Thyroid gland (tissue), 4 donors: ENCODE results near the gene SPTBN4. TPM values are rescaled to one million over a fixed set of nuclear protein-coding genes. Genes with fewer than 3 reads are reported as not detected.
"Not testable (repeated sequence)": the region's sequence is repeated elsewhere in the genome, so short reads cannot be mapped to it uniquely, and the experiment has no call there.

ENCODE experiments used
- DNase-seq, 2 donors: peaks; one replicate each; pipeline ENCODE4 v3.0.0-alpha.2; 2019
- H3K27ac ChIP-seq, 3 donors: fragments of 200-600 bp; sonication (generic); 1 replicate in 2 of 3; 2 replicates in 1 of 3; pipeline ENCODE4 v1.5.1; 2016 to 2019; ENCODE audit warnings: mild to moderate bottlenecking in 1 of 3, moderate library complexity in 1 of 3
- H3K27me3 ChIP-seq: fragments of 200-600 bp; sonication (generic); one replicate; pipeline ENCODE4 v1.5.1; 2019
- H3K36me3 ChIP-seq, 2 donors: fragments of 200-600 bp; sonication (generic); one replicate each; pipeline ENCODE4 v1.5.1; 2016 to 2019
- H3K4me1 ChIP-seq, 2 donors: fragments of 200-600 bp; sonication (generic); one replicate each; pipeline ENCODE4 v1.5.1; 2017 to 2019
- H3K4me3 ChIP-seq, 3 donors: fragments of 200-600 bp; sonication (generic); replicated peaks in 1 of 3; 1 replicate in 2 of 3; 2 replicates in 1 of 3; pipeline ENCODE4 v1.5.1; 2016; ENCODE audit warnings: mild to moderate bottlenecking in 1 of 3
- H3K9me3 ChIP-seq: fragments of 200-600 bp; sonication (generic); one replicate; pipeline ENCODE4 v1.5.1; 2017
- CTCF ChIP-seq, 6 experiments: fragments of 200-600 bp in 3 of 6; fragments of 450-650 bp in 3 of 6; sonication (generic) in 3 of 6; IDR thresholded peaks; one replicate each; pipeline ENCODE4 v1.5.1; 2016 to 2019; ENCODE audit warnings: antibody characterized with exemption in 6 of 6, mild to moderate bottlenecking in 2 of 6, inconsistent platforms in 1 of 6, moderate library complexity in 1 of 6
- POLR2A ChIP-seq, 2 donors: fragments of 450-650 bp; IDR thresholded peaks; one replicate each; pipeline ENCODE4 v1.6.1; 2017; ENCODE audit warnings: antibody characterized with exemption in 2 of 2, mild to moderate bottlenecking in 2 of 2, moderate library complexity in 1 of 2
- WGBS, 2 donors: methylation state at CpG; one replicate each; pipeline ENCODE4 v1.1.5; 2017; 5-methylcytosine and 5-hydroxymethylcytosine counted together
- intact Hi-C: fragments of 100-400 bp; cut with DNase I; formaldehyde crosslinking; loops from one replicate; pipeline ENCODE4 v1.15.1; 2023
- total RNA-seq, 4 donors: library from RNA; depleted of rRNA; stranded (reverse); fragments of >200 nt; gene quantifications; one replicate each; pipeline ENCODE4 v1.2.3, GENCODE V29; 2016

Gene SPTBN4
- total RNA-seq, 4 donors from 2014 or later, result 0.67 to 2.7 (median 1.0) TPM

DNA sequence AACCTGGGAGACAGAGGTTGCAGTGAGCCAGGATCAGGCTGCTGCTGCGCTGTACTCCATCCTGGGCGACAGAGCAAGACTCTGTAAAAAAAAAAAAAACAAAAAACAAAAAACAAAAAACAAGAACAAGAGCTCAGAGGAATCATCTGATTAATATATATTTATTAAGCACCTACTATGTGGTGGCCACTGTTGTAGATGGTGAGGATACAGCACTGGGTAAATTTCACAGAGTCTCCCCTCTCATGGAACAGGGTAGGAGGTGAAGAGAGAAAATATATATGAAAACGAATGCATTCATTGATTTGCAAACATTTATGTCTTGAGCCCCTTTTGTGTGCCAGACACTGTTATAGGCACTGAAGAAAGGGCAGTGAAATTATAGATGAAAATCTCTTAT, 35.1 kb upstream of the SPTBN4 start:
- Histone ChIP-seq H3K4me3 (no peak overlapping the region), H3K27ac (no peak overlapping the region), H3K9me3 (no peaks in the 10 kb centered on the region), H3K36me3 (no peaks in the 10 kb centered on the region), H3K27me3 (no peaks in the 10 kb centered on the region), H3K4me1 (peaks cover 7 to 17% of the 10 kb centered on the region in 2 donors)
- no peak for DNase-seq
- 92 to 93% methylated on average over 3 of the region's 3 CpGs for WGBS, 2 donors
- intact Hi-C loops, result no loop called here
- no peak for TF ChIP-seq CTCF (IDR thresholded peaks at IDR 0.05)
- no peak for TF ChIP-seq POLR2A (IDR thresholded peaks at IDR 0.05)

GRCh38 chr19:40432760-40433159, 34.0 kb upstream of the SPTBN4 start:
- H3K9me3 ChIP-seq, H3K36me3 ChIP-seq, H3K27me3 ChIP-seq, DNase-seq, intact Hi-C loops: not testable (repeated sequence)
- Histone ChIP-seq H3K4me3 (peak overlapping the region in 1 of 3 donors; percentile 27), H3K27ac (peak overlapping the region; percentile 57 to 93 (median 92)), H3K4me1 (peaks cover 7 to 17% of the 10 kb centered on the region in 2 donors)
- WGBS, 2 donors, result 29 to 43% methylated on average over 7 of the region's 7 CpGs

GRCh38 chr19:40433391-40434216, 33.2 kb upstream of the SPTBN4 start:
- Histone ChIP-seq H3K4me1 (peaks cover 7 to 17% of the 10 kb centered on the region in 2 donors), H3K36me3 (no peaks in the 10 kb centered on the region), H3K27ac (peak overlapping the region; percentile 57 to 93 (median 92)), H3K4me3 (peak overlapping the region in 1 of 3 donors; percentile 27), H3K27me3 (no peaks in the 10 kb centered on the region), H3K9me3 (no peaks in the 10 kb centered on the region)
- WGBS, 2 donors, result 1 to 3% methylated on average over 21 to 27 of the region's 50 CpGs
- TF ChIP-seq POLR2A (IDR thresholded peaks at IDR 0.05) (peak in 1 of 2 donors; percentile 68), CTCF (IDR thresholded peaks at IDR 0.05) (no peak)
- DNase-seq, result peak; percentile 92 to 93
- intact Hi-C loops, result no loop called here

GRCh38 chr19:40438284-40438683, 28.5 kb upstream of the SPTBN4 start:
- Histone ChIP-seq H3K4me1 (peaks cover 3 to 18% of the 10 kb centered on the region in 2 donors), H3K36me3 (peaks cover 15 to 17% of the 10 kb centered on the region in 2 donors), H3K27me3 (no peaks in the 10 kb centered on the region), H3K4me3 (no peak overlapping the region), H3K9me3 (no peaks in the 10 kb centered on the region), H3K27ac (no peak overlapping the region)
- 92 to 98% methylated on average over 3 of the region's 3 CpGs for WGBS, 2 donors
- DNase-seq, result no peak
- intact Hi-C loops, result no loop called here
- no peak for TF ChIP-seq POLR2A (IDR thresholded peaks at IDR 0.05)
- no peak for TF ChIP-seq CTCF (IDR thresholded peaks at IDR 0.05)

DNA sequence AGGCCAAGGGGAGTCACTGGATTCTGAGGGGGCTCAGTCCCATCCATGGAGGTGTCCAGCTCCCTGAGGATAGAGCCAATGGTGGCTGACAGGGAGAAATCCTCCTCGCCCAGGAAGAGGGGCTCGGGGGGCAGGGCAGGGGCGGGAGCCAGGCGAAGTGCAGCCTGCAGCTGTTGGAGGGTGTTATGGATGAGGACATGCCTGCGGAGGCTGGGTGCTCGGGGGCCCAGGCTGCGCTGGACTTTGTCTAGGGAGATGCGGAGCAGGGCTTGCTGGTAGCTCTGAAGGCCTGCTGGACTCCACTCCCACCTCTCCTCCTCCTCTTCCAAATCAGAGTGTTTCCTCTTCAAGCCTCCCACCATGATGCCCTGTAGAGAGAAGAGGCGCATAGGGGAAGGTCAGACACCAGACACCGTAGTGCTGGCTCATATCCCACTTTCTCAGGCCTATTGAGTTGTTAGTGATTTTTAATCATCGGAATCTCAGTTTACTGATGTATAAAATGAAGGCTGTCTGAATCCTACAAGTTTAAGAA, 25.0 kb upstream of the SPTBN4 start:
- intact Hi-C loops, result loop anchor here (10.0 kb wide), 1 partner anchor 97 kb away; the partner anchor contains the start of genes C19orf47 and PLD3
- no peak for DNase-seq
- Histone ChIP-seq H3K4me1 (peaks cover 8 to 28% of the 10 kb centered on the region in 2 donors), H3K4me3 (no peak overlapping the region), H3K27ac (peak overlapping the region in 1 of 3 donors; percentile 17), H3K36me3 (peaks cover 15 to 17% of the 10 kb centered on the region in 2 donors), H3K27me3 (no peaks in the 10 kb centered on the region), H3K9me3 (no peaks in the 10 kb centered on the region)
- 92 to 95% methylated on average over 11 of the region's 11 CpGs for WGBS, 2 donors
- TF ChIP-seq CTCF (IDR thresholded peaks at IDR 0.05) (no peak), POLR2A (IDR thresholded peaks at IDR 0.05) (no peak)
